OCI-LY7 (cell line): Measurements from ENCODE around the gene GMDS. TPM values are rescaled to one million over a fixed set of nuclear protein-coding genes. Genes with fewer than 3 reads are reported as not detected.

Source experiments
- BruUV-seq: library from RNA; stranded (reverse); fragments of 400-500 nt; replicated peaks from 2 replicates; lab custom pipeline; 2021; lab: Mats Ljungman, UMichigan
- CTCF ChIA-PET: fragments of 300-600 bp; sonication (Branson Sonifier 250); formaldehyde crosslinking; loops from one replicate; lab custom pipeline; 2022; ENCODE audit warnings: antibody characterized with exemption; ENCODE audit not compliant: unreplicated experiment; lab: Charles Lee
- POLR2A ChIA-PET: fragments of 300-600 bp; sonication (Branson Sonifier 250); formaldehyde crosslinking; loops from one replicate; lab custom pipeline; 2022; ENCODE audit warnings: antibody characterized with exemption; lab: Charles Lee
- DNase-seq: peaks from one replicate; pipeline ENCODE4 v3.0.0-alpha.2; 2015; ENCODE audit warnings: low spot score
- H2AFZ ChIP-seq: fragments of 200-600 bp; sonication (generic), shearing (Covaris generic); 2 replicates; pipeline ENCODE4 v1.6.1; 2014; ENCODE audit warnings: mild to moderate bottlenecking, antibody characterized with exemption, low read length, moderate library complexity
- H3K27ac ChIP-seq: fragments of 200-600 bp; sonication (generic); 2 replicates; pipeline ENCODE4 v1.5.1; 2014; ENCODE audit warnings: mixed run types, low read depth, mild to moderate bottlenecking, moderate library complexity, low read length, inconsistent platforms; ENCODE audit not compliant: poor library complexity, severe bottlenecking
- H3K36me3 ChIP-seq: fragments of 200-600 bp; sonication (generic); 2 replicates; pipeline ENCODE4 v1.6.1; 2014; ENCODE audit warnings: mild to moderate bottlenecking, antibody characterized with exemption, low read length, moderate library complexity, mixed read lengths; ENCODE audit not compliant: insufficient read depth
- H3K4me1 ChIP-seq: fragments of 200-600 bp; sonication (generic); 2 replicates; pipeline ENCODE4 v1.5.1; 2014; ENCODE audit warnings: mild to moderate bottlenecking, low read length; ENCODE audit not compliant: insufficient read depth, poor library complexity, severe bottlenecking
- H3K4me2 ChIP-seq: fragments of 200-600 bp; sonication (generic); 2 replicates; pipeline ENCODE4 v1.6.1; 2014; ENCODE audit warnings: mild to moderate bottlenecking, low read length
- H3K4me3 ChIP-seq: fragments of 200-600 bp; sonication (generic); 2 replicates; pipeline ENCODE4 v1.5.1; 2014; ENCODE audit warnings: mild to moderate bottlenecking, low read depth, low read length; ENCODE audit not compliant: poor library complexity, severe bottlenecking
- H3K79me2 ChIP-seq: fragments of 200-600 bp; sonication (generic); 2 replicates; pipeline ENCODE4 v1.6.1; 2016; ENCODE audit warnings: low read depth, mild to moderate bottlenecking, low read length, moderate library complexity, mixed read lengths; ENCODE audit not compliant: insufficient read depth
- H3K9me2 ChIP-seq: fragments of 200-600 bp; sonication (generic); 2 replicates; pipeline ENCODE4 v1.6.1; 2016; ENCODE audit warnings: mild to moderate bottlenecking, low read length, mixed read lengths; ENCODE audit not compliant: insufficient read depth
- H3K9me3 ChIP-seq: fragments of 200-600 bp; sonication (generic); 2 replicates; pipeline ENCODE4 v1.6.1; 2014; ENCODE audit warnings: mild to moderate bottlenecking, mixed run types, low read length, mixed read lengths
- H4K20me1 ChIP-seq: fragments of 200-600 bp; sonication (generic); 2 replicates; pipeline ENCODE4 v1.6.1; 2014; ENCODE audit warnings: mild to moderate bottlenecking, antibody characterized with exemption, low read length, moderate library complexity, mixed read lengths; ENCODE audit not compliant: insufficient read depth
- EZH2phosphoT487 ChIP-seq: fragments of 200-600 bp; sonication (generic); IDR thresholded peaks from 2 replicates; pipeline ENCODE4 v1.6.1; 2018; ENCODE audit warnings: low read depth, borderline replicate concordance, mild to moderate bottlenecking, mixed run types, antibody characterized with exemption, low read length, moderate library complexity, mixed read lengths
- intact Hi-C: fragments of 100-400 bp; cut with micrococcal nuclease; formaldehyde crosslinking; loops from one replicate; pipeline ENCODE4 v1.10.0; 2022; ENCODE audit not compliant: unreplicated experiment
- total RNA-seq, 2 experiments: library from RNA; depleted of rRNA in 1 of 2; stranded (reverse); fragments of >200 nt in 1 of 2; shearing (Covaris generic) in 1 of 2; gene quantifications; 2 replicates each; pipeline ENCODE4 v1.2.3, GENCODE V29; 2014 to 2022
- TF ChIP-seq, protein P1 (sequence below): fragments of 200-600 bp; sonication (generic); conservative IDR thresholded peaks from 2 replicates; pipeline ENCODE4 v1.5.1; 2014; ENCODE audit warnings: mild to moderate bottlenecking, antibody characterized with exemption, low read length, moderate library complexity, mixed read lengths

GMDS gene
- total RNA-seq, 2 experiments from 2014 or later: 9.9 to 26.8 TPM

DNA sequence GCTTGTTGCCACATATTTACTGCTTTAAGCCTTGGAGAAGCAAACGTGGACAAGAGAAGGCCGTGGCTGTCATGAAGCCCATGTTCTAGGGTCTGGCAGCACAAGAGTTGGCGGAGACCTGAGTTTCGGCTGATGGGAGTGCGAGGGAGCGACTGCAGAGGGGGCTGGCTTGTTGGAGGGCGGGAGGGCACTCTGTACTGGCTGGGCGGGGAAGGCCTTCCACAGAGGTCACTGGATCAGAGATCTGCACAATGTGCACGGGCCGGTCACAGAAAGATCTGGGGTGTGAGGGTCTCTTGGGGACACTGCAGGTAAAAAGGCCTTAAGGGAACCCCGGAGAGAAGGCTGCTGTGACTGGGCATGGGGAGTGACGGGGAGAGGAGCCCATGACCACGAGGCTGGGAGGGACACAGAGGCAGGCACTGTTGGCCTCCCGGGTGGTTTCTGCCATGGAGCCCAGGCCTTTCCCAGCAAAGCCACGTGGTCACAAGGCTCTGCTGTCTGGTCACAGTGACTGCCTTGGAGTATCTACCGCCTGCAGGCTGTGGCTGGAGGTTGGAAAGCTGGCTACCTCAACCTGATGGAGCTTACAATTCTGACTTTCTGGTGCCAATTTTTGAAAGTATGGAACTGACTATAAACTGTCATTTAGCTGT is 611.9 kb downstream of the GMDS start:
- no TSS peak for BruUV-seq

GRCh38 chr6:1631251-1631650 is 614.2 kb downstream of the GMDS start:
- BruUV-seq: no TSS peak
- Histone ChIP-seq H4K20me1 (no peaks in the 10 kb centered on the region), H3K36me3 (no peaks in the 10 kb centered on the region), H2AFZ (no peak overlapping the region), H3K9me3 (no peaks in the 10 kb centered on the region), H3K4me1 (no peaks in the 10 kb centered on the region), H3K27ac (no peak overlapping the region), H3K79me2 (no peaks in the 10 kb centered on the region), H3K4me3 (no peak overlapping the region), H3K4me2 (no peak overlapping the region), H3K9me2 (no peaks in the 10 kb centered on the region)
- intact Hi-C loops: no loop called here
- ChIA-PET POLR2A (no interaction called here), CTCF (no interaction called here)
- TF ChIP-seq, protein P1, sequence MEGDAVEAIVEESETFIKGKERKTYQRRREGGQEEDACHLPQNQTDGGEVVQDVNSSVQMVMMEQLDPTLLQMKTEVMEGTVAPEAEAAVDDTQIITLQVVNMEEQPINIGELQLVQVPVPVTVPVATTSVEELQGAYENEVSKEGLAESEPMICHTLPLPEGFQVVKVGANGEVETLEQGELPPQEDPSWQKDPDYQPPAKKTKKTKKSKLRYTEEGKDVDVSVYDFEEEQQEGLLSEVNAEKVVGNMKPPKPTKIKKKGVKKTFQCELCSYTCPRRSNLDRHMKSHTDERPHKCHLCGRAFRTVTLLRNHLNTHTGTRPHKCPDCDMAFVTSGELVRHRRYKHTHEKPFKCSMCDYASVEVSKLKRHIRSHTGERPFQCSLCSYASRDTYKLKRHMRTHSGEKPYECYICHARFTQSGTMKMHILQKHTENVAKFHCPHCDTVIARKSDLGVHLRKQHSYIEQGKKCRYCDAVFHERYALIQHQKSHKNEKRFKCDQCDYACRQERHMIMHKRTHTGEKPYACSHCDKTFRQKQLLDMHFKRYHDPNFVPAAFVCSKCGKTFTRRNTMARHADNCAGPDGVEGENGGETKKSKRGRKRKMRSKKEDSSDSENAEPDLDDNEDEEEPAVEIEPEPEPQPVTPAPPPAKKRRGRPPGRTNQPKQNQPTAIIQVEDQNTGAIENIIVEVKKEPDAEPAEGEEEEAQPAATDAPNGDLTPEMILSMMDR: no peak
- no peak for TF ChIP-seq EZH2phosphoT487
- DNase-seq: no peak

More for the DNA sequence above, 611.9 kb downstream of the GMDS start:
- H3K4me1 ChIP-seq: no peaks in the 10 kb centered on the region
- CTCF ChIA-PET: no interaction called here
- H3K27ac ChIP-seq: no peak overlapping the region
- no peaks in the 10 kb centered on the region for H3K36me3 ChIP-seq
- no peaks in the 10 kb centered on the region for H3K9me3 ChIP-seq
- TF ChIP-seq EZH2phosphoT487: no peak
- TF ChIP-seq, protein P1: no peak
- H2AFZ ChIP-seq: no peak overlapping the region
- H3K79me2 ChIP-seq: no peaks in the 10 kb centered on the region
- no peak overlapping the region for H3K4me2 ChIP-seq
- H3K9me2 ChIP-seq: no peaks in the 10 kb centered on the region
- DNase-seq: no peak
- H4K20me1 ChIP-seq: no peaks in the 10 kb centered on the region
- H3K4me3 ChIP-seq: no peak overlapping the region
- POLR2A ChIA-PET: no interaction called here
- intact Hi-C loops: no loop called here

DNA sequence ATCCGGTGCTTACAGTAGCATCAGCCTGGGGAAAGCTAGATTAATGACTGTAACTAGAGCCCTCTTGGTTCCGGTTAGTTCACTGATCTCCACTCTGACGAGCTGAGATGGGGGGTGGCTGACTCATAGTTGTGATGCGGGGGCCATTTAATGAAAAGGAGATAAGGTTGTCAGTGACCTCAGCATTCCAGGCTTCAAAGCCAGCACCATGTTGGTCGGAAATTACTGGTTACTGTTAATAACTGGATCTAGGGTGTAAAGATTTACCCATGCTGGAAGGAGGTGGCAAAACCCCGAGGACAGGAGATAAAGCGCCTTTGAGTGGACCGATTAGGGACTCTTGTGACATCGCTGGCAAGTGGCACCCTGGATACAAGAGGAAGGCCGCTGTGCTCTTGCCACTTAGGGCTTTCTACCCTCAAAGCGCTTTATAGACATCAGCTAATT is 614.6 kb downstream of the GMDS start:
- POLR2A ChIA-PET: no interaction called here
- H3K27ac ChIP-seq: no peak overlapping the region
- H4K20me1 ChIP-seq: no peaks in the 10 kb centered on the region
- no peak overlapping the region for H3K4me3 ChIP-seq
- H3K9me2 ChIP-seq: no peaks in the 10 kb centered on the region
- BruUV-seq: no TSS peak
- no peak overlapping the region for H3K4me2 ChIP-seq
- H3K4me1 ChIP-seq: no peaks in the 10 kb centered on the region
- no peak for DNase-seq
- no peak for TF ChIP-seq EZH2phosphoT487
- TF ChIP-seq, protein P1: no peak
- H2AFZ ChIP-seq: no peak overlapping the region
- H3K9me3 ChIP-seq: no peaks in the 10 kb centered on the region
- no peaks in the 10 kb centered on the region for H3K79me2 ChIP-seq
- CTCF ChIA-PET: no interaction called here
- intact Hi-C loops: no loop called here
- no peaks in the 10 kb centered on the region for H3K36me3 ChIP-seq
